ENCODE results near the gene VWA3A. TPM values are rescaled to one million over a fixed set of nuclear protein-coding genes. Genes with fewer than 3 reads are reported as not detected.
"Not testable (repeated sequence)": the region's sequence is repeated elsewhere in the genome, so short reads cannot be mapped to it uniquely, and the experiment has no call there.

The VWA3A gene
- total RNA-seq, 2 experiments from 2014 or later: 0.18 TPM; not detected in 1

GRCh38 chr16:22120440-22120839, 28.1 kb downstream of the VWA3A start:
- Mint-ChIP-seq H3K27ac (no peak overlapping the region), H3K27me3 (ENCODE audit: low read depth) (peaks cover 2% of the 10 kb centered on the region), H3K4me3 (no peak overlapping the region), H3K9me3 (ENCODE audit: insufficient read depth) (no peaks in the 10 kb centered on the region), H3K4me1 (ENCODE audit: low read depth) (no peaks in the 10 kb centered on the region), H3K36me3 (ENCODE audit: low read depth) (no peaks in the 10 kb centered on the region)
- CTCF ChIA-PET: interaction anchor here (0.8 to 1.2 kb wide), 3 partner anchors 10 to 69 kb away, joined by 3 read pairs; no protein-coding TSS in a partner anchor
- DNase-seq (no peak), ATAC-seq (no peak)
- POLR2A ChIA-PET: no interaction called here

GRCh38 chr16:22122239-22122638, 29.9 kb downstream of the VWA3A start:
- Mint-ChIP-seq H3K27me3 (ENCODE audit: low read depth) (peaks cover 2% of the 10 kb centered on the region), H3K9me3 (ENCODE audit: insufficient read depth) (no peaks in the 10 kb centered on the region), H3K27ac (no peak overlapping the region), H3K4me1 (ENCODE audit: low read depth) (no peaks in the 10 kb centered on the region), H3K4me3 (no peak overlapping the region), H3K36me3 (ENCODE audit: low read depth) (no peaks in the 10 kb centered on the region)
- no peak for DNase-seq
- POLR2A ChIA-PET: no interaction called here
- CTCF ChIA-PET: interaction anchor here (1.0 kb wide), 1 partner anchor 66 kb away, joined by 4 read pairs; no protein-coding TSS in a partner anchor
- ATAC-seq: no peak

GRCh38 chr16:22123146-22123545, 30.8 kb downstream of the VWA3A start:
- Mint-ChIP-seq H3K4me1 (ENCODE audit: low read depth) (no peaks in the 10 kb centered on the region), H3K9me3 (ENCODE audit: insufficient read depth) (no peaks in the 10 kb centered on the region), H3K36me3 (ENCODE audit: low read depth) (no peaks in the 10 kb centered on the region), H3K27ac (no peak overlapping the region), H3K4me3 (no peak overlapping the region), H3K27me3 (ENCODE audit: low read depth) (peaks cover 2% of the 10 kb centered on the region)
- ChIA-PET POLR2A (no interaction called here), CTCF (interaction anchor here (1.0 kb wide), 1 partner anchor 65 kb away, joined by 4 read pairs; no protein-coding TSS in a partner anchor)
- ATAC-seq (no peak), DNase-seq (no peak)

DNA sequence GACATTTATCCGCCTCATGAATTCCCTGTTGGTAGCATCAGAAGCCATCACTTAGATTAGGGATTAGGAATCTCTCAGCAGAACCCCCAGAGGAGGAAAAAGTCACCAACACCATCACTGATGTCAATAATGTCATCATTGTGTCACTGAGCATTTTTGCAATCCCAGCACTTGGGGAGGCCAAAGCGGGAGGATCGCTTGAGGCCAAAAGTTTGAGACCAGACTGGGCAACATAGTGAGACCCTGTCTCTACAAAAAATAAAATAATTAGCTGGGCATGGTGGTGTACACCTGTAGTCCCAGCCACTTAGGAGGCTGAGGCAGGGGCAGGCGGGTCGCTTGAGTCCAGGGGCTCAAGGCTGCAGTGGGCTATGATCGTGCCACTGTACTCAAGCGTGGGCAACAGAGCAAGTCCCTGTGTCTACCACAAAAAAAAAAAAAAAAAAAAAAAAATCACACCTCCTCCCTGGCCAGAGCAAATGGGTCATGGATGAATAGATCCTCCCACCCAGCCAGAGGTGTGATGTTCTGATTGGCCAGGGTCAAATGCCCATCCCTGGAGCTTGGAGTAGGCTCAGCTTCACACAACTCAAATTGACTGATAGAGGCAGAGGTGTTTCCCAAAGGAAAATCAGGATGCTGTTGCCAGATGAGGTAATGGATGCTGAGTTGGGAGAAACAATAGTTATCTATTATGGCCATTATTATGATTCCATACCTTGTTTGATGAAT, 31.6 kb downstream of the VWA3A start:
- ChIA-PET CTCF (no interaction called here), POLR2A (no interaction called here)
- ATAC-seq (no peak), DNase-seq (no peak)
- Mint-ChIP-seq H3K9me3 (ENCODE audit: insufficient read depth) (no peaks in the 10 kb centered on the region), H3K27me3 (ENCODE audit: low read depth) (peaks cover 2% of the 10 kb centered on the region), H3K4me1 (ENCODE audit: low read depth) (no peaks in the 10 kb centered on the region), H3K36me3 (ENCODE audit: low read depth) (no peaks in the 10 kb centered on the region), H3K27ac (no peak overlapping the region), H3K4me3 (no peak overlapping the region)

- Mint-ChIP-seq H3K4me1 (ENCODE audit: low read depth) (no peaks in the 10 kb centered on the region), H3K36me3 (ENCODE audit: low read depth) (no peaks in the 10 kb centered on the region), H3K4me3 (no peak overlapping the region), H3K27ac (no peak overlapping the region), H3K27me3 (ENCODE audit: low read depth) (peaks cover 6% of the 10 kb centered on the region), H3K9me3 (ENCODE audit: insufficient read depth) (no peaks in the 10 kb centered on the region)
- ChIA-PET CTCF (no interaction called here), POLR2A (no interaction called here)
- no peak for DNase-seq
- ATAC-seq: no peak
Observed at GRCh38 chr16:22124583-22125284, 32.4 kb downstream of the VWA3A start.

DNA sequence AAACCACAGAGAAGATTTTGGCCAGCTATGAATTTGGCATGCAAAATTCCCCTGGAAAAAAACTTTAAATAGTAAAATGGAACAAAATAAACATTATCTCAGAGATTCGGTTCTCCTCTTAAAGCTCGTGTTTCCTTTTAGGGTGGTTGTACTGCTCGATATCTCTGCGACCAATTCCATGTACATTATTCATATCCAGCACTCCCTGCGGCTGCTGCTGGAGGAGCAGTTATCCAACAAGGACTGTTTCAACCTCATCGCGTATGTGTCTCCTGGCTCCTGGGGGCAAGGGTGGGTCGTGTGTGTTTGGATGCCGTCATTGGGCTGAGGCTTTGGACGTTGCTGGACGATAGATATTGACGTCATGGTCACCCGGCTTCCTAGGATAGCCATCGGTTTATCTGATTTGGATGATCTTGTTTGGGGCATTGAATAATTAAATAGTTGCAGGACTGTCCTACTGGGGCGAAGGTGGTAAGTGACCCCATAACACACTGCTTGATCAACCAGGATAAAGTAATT, 33.8 kb downstream of the VWA3A start:
- ChIA-PET POLR2A (no interaction called here), CTCF (no interaction called here)
- H3K9me3 Mint-ChIP-seq (ENCODE audit: insufficient read depth): no peaks in the 10 kb centered on the region
- ATAC-seq (no peak), DNase-seq (no peak)
- no peak overlapping the region for H3K27ac Mint-ChIP-seq
- peaks cover 6% of the 10 kb centered on the region for H3K27me3 Mint-ChIP-seq (ENCODE audit: low read depth)
- H3K4me3 Mint-ChIP-seq: no peak overlapping the region
- H3K4me1 Mint-ChIP-seq (ENCODE audit: low read depth): no peaks in the 10 kb centered on the region
- H3K36me3 Mint-ChIP-seq (ENCODE audit: low read depth): no peaks in the 10 kb centered on the region

GRCh38 chr16:22128537-22128936, 36.2 kb downstream of the VWA3A start:
- H3K36me3 Mint-ChIP-seq (ENCODE audit: low read depth); H3K27ac Mint-ChIP-seq; POLR2A ChIA-PET; DNase-seq; CTCF ChIA-PET; ATAC-seq; H3K9me3 Mint-ChIP-seq (ENCODE audit: insufficient read depth); H3K4me1 Mint-ChIP-seq (ENCODE audit: low read depth); H3K27me3 Mint-ChIP-seq (ENCODE audit: low read depth); H3K4me3 Mint-ChIP-seq: not testable (repeated sequence)

GRCh38 chr16:22130528-22130927, 38.2 kb downstream of the VWA3A start:
- POLR2A ChIA-PET: no interaction called here
- H3K9me3 Mint-ChIP-seq (ENCODE audit: insufficient read depth): no peaks in the 10 kb centered on the region
- H3K36me3 Mint-ChIP-seq (ENCODE audit: low read depth): no peaks in the 10 kb centered on the region
- no peak for ATAC-seq
- H3K4me3 Mint-ChIP-seq: no peak overlapping the region
- no peak overlapping the region for H3K27ac Mint-ChIP-seq
- DNase-seq: no peak
- CTCF ChIA-PET: no interaction called here
- peaks cover 4% of the 10 kb centered on the region for H3K27me3 Mint-ChIP-seq (ENCODE audit: low read depth)
- H3K4me1 Mint-ChIP-seq (ENCODE audit: low read depth): no peaks in the 10 kb centered on the region

- Mint-ChIP-seq H3K4me1 (ENCODE audit: low read depth) (no peaks in the 10 kb centered on the region), H3K36me3 (ENCODE audit: low read depth) (no peaks in the 10 kb centered on the region), H3K4me3 (no peak overlapping the region), H3K27ac (no peak overlapping the region), H3K27me3 (ENCODE audit: low read depth) (peaks cover 7% of the 10 kb centered on the region), H3K9me3 (ENCODE audit: insufficient read depth) (no peaks in the 10 kb centered on the region)
- ATAC-seq: no peak
- DNase-seq: no peak
- ChIA-PET POLR2A (no interaction called here), CTCF (no interaction called here)
Observed at GRCh38 chr16:22132801-22133200, 40.5 kb downstream of the VWA3A start.

DNA sequence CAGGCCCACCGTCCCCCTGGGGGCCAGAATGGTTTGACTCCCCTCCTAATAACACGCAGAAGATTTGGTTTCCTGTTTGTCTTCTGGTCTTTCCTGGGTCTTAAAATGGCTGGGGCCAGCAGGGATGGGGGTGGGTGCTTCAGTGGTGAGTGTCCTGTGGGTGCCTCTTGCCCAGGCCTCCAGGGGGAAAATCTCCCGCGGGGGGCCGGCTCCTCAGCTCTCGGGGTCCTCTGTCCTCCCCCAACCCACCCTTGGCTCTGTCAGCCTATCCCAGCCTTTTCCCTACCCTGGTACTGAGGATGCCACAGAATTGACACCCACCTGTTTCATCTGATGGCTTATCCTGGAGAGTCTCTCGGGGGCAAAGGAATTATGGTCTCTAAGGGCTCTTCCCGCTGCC, 46.1 kb downstream of the VWA3A start:
- Mint-ChIP-seq H3K4me1 (ENCODE audit: low read depth) (no peaks in the 10 kb centered on the region), H3K9me3 (ENCODE audit: insufficient read depth) (no peaks in the 10 kb centered on the region), H3K4me3 (no peak overlapping the region), H3K27ac (no peak overlapping the region), H3K36me3 (ENCODE audit: low read depth) (no peaks in the 10 kb centered on the region), H3K27me3 (ENCODE audit: low read depth) (peaks cover 11% of the 10 kb centered on the region)
- ATAC-seq (no peak), DNase-seq (no peak)
- ChIA-PET POLR2A (no interaction called here), CTCF (no interaction called here)

DNA sequence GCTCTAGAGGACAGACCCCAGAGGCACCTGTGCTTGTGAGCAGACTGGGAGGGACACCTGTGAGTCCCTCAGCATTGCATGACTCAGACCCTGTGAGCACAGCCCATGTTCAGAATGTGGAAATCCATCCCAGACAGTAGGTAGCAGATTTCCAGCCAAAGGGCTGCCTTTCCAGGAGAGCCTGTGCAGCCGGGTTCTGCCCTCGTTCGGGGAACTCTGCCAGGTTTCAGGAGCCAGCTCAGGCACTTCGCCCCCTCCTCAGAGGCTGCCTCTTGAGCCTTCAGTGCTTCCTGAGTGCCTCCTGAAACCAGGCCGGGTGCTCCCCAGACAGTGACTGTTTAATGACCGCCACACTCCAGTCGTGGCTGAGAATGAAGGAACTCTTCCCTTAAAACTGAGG, 46.7 kb downstream of the VWA3A start:
- Mint-ChIP-seq H3K36me3 (ENCODE audit: low read depth) (no peaks in the 10 kb centered on the region), H3K4me1 (ENCODE audit: low read depth) (no peaks in the 10 kb centered on the region), H3K4me3 (no peak overlapping the region), H3K27ac (no peak overlapping the region), H3K27me3 (ENCODE audit: low read depth) (peaks cover 11% of the 10 kb centered on the region), H3K9me3 (ENCODE audit: insufficient read depth) (no peaks in the 10 kb centered on the region)
- ATAC-seq (no peak), DNase-seq (no peak)
- ChIA-PET CTCF (no interaction called here), POLR2A (no interaction called here)

GRCh38 chr16:22139732-22140131, 47.4 kb downstream of the VWA3A start:
- H3K27me3 Mint-ChIP-seq (ENCODE audit: low read depth): peaks cover 11% of the 10 kb centered on the region
- H3K4me3 Mint-ChIP-seq: no peak overlapping the region
- no peaks in the 10 kb centered on the region for H3K9me3 Mint-ChIP-seq (ENCODE audit: insufficient read depth)
- H3K36me3 Mint-ChIP-seq (ENCODE audit: low read depth): no peaks in the 10 kb centered on the region
- no peaks in the 10 kb centered on the region for H3K4me1 Mint-ChIP-seq (ENCODE audit: low read depth)
- ChIA-PET POLR2A (no interaction called here), CTCF (no interaction called here)
- ATAC-seq (no peak), DNase-seq (no peak)
- H3K27ac Mint-ChIP-seq: no peak overlapping the region
